Mesothelial cell of epicardium (in vitro differentiated cells): ENCODE results near the gene LILRA5. TPM values are rescaled to one million over a fixed set of nuclear protein-coding genes. Genes with fewer than 3 reads are reported as not detected.
"Not testable (repeated sequence)": the region's sequence is repeated elsewhere in the genome, so short reads cannot be mapped to it uniquely, and the experiment has no call there.

Source experiments
- DNase-seq, 2 experiments: peaks; one replicate each; pipeline ENCODE4 v3.0.0; 2021; ENCODE audit warnings: low spot score in 2 of 2; ENCODE audit not compliant: unreplicated experiment in 2 of 2
- H3K27ac Mint-ChIP-seq: 2 replicates; pipeline ENCODE4 v1.8.0; 2021; ENCODE audit warnings: mixed read lengths
- H3K27me3 Mint-ChIP-seq: 2 replicates; pipeline ENCODE4 v1.8.0; 2021; ENCODE audit warnings: low read depth, mixed read lengths
- H3K36me3 Mint-ChIP-seq: 2 replicates; pipeline ENCODE4 v1.8.0; 2021; ENCODE audit warnings: mixed read lengths
- H3K4me1 Mint-ChIP-seq: 2 replicates; pipeline ENCODE4 v1.8.0; 2021; ENCODE audit warnings: mixed read lengths
- H3K4me3 Mint-ChIP-seq: 2 replicates; pipeline ENCODE4 v1.8.0; 2021; ENCODE audit warnings: mild to moderate bottlenecking, moderate library complexity, mixed read lengths
- H3K9me3 Mint-ChIP-seq: 2 replicates; pipeline ENCODE4 v1.8.0; 2021; ENCODE audit warnings: mixed read lengths
- CTCF ChIP-seq: fragments of 200-600 bp; sonication (generic); IDR thresholded peaks from one replicate; pipeline ENCODE4 v1.5.0; 2021; ENCODE audit warnings: antibody characterized with exemption; ENCODE audit not compliant: unreplicated experiment
- total RNA-seq: library from RNA; stranded (reverse); gene quantifications from 3 replicates; pipeline ENCODE4 v1.2.1, GENCODE V29; 2021

The LILRA5 gene
- total RNA-seq, 1 donor from 2014 or later, result not detected

GRCh38 chr19:54282686-54283470 lies 30.1 kb downstream of the LILRA5 start:
- no peak for TF ChIP-seq CTCF
- no peak for DNase-seq
- Mint-ChIP-seq H3K27me3 (peaks cover 68% of the 10 kb centered on the region), H3K9me3 (no peaks in the 10 kb centered on the region), H3K4me3 (no peak overlapping the region), H3K36me3 (no peaks in the 10 kb centered on the region), H3K27ac (no peak overlapping the region), H3K4me1 (peaks cover 3% of the 10 kb centered on the region)

- H3K4me3 Mint-ChIP-seq, H3K27ac Mint-ChIP-seq, H3K36me3 Mint-ChIP-seq, H3K9me3 Mint-ChIP-seq, DNase-seq, H3K4me1 Mint-ChIP-seq: not testable (repeated sequence)
- peaks cover 57% of the 10 kb centered on the region for H3K27me3 Mint-ChIP-seq
These were observed 31.3 kb downstream of the LILRA5 start for GRCh38 chr19:54281729-54282075.

GRCh38 chr19:54281007-54281728 lies 31.8 kb downstream of the LILRA5 start, which contains the start of gene LILRB2:
Gene LILRB2, minus strand, starts transcription at chr19:54281110. Its CDS starts 614 bp downstream, at chr19:54280496.
- Mint-ChIP-seq H3K36me3 (no peaks in the 10 kb centered on the region), H3K4me3 (no peak within 1 kb of the TSS), H3K27me3 (peaks cover 59% of the 10 kb centered on the region), H3K27ac (no peak within 1 kb of the TSS), H3K9me3 (no peaks in the 10 kb centered on the region), H3K4me1 (peaks cover 3% of the 10 kb centered on the region)
- TF ChIP-seq CTCF, result no peak
- DNase-seq, result no peak

- DNase-seq, H3K9me3 Mint-ChIP-seq, H3K27ac Mint-ChIP-seq, H3K36me3 Mint-ChIP-seq, H3K4me3 Mint-ChIP-seq, H3K4me1 Mint-ChIP-seq: not testable (repeated sequence)
- peaks cover 65% of the 10 kb centered on the region for H3K27me3 Mint-ChIP-seq
These were observed 32.5 kb downstream of the LILRA5 start for GRCh38 chr19:54280441-54280840.

- not testable (repeated sequence) for H3K4me1 Mint-ChIP-seq, H3K36me3 Mint-ChIP-seq, H3K4me3 Mint-ChIP-seq, H3K9me3 Mint-ChIP-seq, H3K27ac Mint-ChIP-seq, DNase-seq
- H3K27me3 Mint-ChIP-seq, result peaks cover 67% of the 10 kb centered on the region
These were observed 32.9 kb downstream of the LILRA5 start for GRCh38 chr19:54280025-54280424.

GRCh38 chr19:54279406-54279962 lies 33.5 kb downstream of the LILRA5 start:
- Mint-ChIP-seq H3K9me3 (no peaks in the 10 kb centered on the region), H3K4me3 (no peak overlapping the region), H3K36me3 (no peaks in the 10 kb centered on the region), H3K4me1 (peaks cover 3% of the 10 kb centered on the region), H3K27ac (no peak overlapping the region), H3K27me3 (peaks cover 65% of the 10 kb centered on the region)
- DNase-seq, result no peak
- no peak for TF ChIP-seq CTCF

- H3K27me3 Mint-ChIP-seq, result peaks cover 68% of the 10 kb centered on the region
- not testable (repeated sequence) for DNase-seq
These were observed 34.3 kb downstream of the LILRA5 start for GRCh38 chr19:54278571-54279195.

GRCh38 chr19:54278056-54278455 lies 34.9 kb downstream of the LILRA5 start:
- H3K4me1 Mint-ChIP-seq, H3K36me3 Mint-ChIP-seq, DNase-seq, H3K9me3 Mint-ChIP-seq, H3K4me3 Mint-ChIP-seq, H3K27ac Mint-ChIP-seq: not testable (repeated sequence)
- peaks cover 68% of the 10 kb centered on the region for H3K27me3 Mint-ChIP-seq

More at GRCh38 chr19:54278571-54279195, 34.3 kb downstream of the LILRA5 start:
- not testable (repeated sequence) for H3K9me3 Mint-ChIP-seq, H3K27ac Mint-ChIP-seq, H3K36me3 Mint-ChIP-seq, H3K4me1 Mint-ChIP-seq, H3K4me3 Mint-ChIP-seq

- DNase-seq, H3K4me1 Mint-ChIP-seq, H3K27ac Mint-ChIP-seq, H3K4me3 Mint-ChIP-seq, H3K36me3 Mint-ChIP-seq, H3K9me3 Mint-ChIP-seq: not testable (repeated sequence)
- peaks cover 65% of the 10 kb centered on the region for H3K27me3 Mint-ChIP-seq
These were observed 35.8 kb downstream of the LILRA5 start for GRCh38 chr19:54277111-54277615.
